ENCODE measurements around the gene MAP1LC3B. TPM values are rescaled to one million over a fixed set of nuclear protein-coding genes. Genes with fewer than 3 reads are reported as not detected.

MAP1LC3B gene
- total RNA-seq, 1 donor from 2014 or later: 40.6 TPM

DNA sequence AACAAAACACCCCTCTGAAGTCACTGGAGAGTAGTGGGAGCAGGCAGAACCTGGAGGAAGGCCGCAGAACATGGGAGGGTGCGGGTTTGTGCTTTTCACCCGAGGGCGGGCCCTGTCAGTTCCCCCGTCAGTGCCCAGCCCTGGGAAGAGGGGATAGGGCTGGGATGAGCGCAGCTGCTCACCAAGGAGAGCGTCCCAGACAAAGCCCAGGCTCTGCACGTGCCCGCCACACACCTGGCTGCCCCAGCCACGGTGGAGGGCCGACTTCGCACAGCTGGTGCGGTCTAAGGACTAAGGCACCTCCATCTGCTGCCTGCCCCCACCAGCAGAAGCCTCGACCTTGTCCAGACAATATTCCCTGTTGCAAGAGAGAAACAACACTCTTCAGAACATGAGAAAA, 61.2 kb downstream of the MAP1LC3B start:
- intact Hi-C loops (cut with micrococcal nuclease): no loop called here
- DNase-seq (ENCODE audit: low spot score): no peak
- Mint-ChIP-seq H3K4me3 (ENCODE audit: low read depth) (no peak overlapping the region), H3K9me3 (no peaks in the 10 kb centered on the region), H3K27me3 (ENCODE audit: low read depth) (no peaks in the 10 kb centered on the region), H3K27ac (no peak overlapping the region), H3K4me1 (ENCODE audit: low read depth) (peaks cover 21% of the 10 kb centered on the region), H3K36me3 (ENCODE audit: low read depth) (peaks cover 16% of the 10 kb centered on the region)

Other genes starting within 250 kb of the MAP1LC3B start
- 12.3 and 12.4 TPM in 2 replicates for gene C16orf95, start 74.9 kb upstream of the MAP1LC3B start, total RNA-seq
- gene FBXO31, start 8.6 kb upstream of the MAP1LC3B start, total RNA-seq: 33.6 and 40.1 TPM in 2 replicates
- gene ZCCHC14, start 100.7 kb downstream of the MAP1LC3B start, total RNA-seq: 7.4 and 8.0 TPM in 2 replicates
- gene JPH3, start 210.2 kb downstream of the MAP1LC3B start, total RNA-seq: 0.11 and 0.16 TPM in 2 replicates

All from activated T-helper 2 cell treated with anti-CD3 and anti-CD28 coated beads, Interferon-gamma antibody, Interleukin-2, Interleukin-4, amounts not matched to agents 10 μg/mL and 5 μg/mL and 100 μg/mL, durations not matched to agents 14 hours and 24 hours and 36 hours (primary cell).